HUES64 (cell line): ENCODE results near the gene ZNF579.
A peak's percentile ranks its signal among the peaks of the same experiment; 100 is the strongest.

ENCODE experiments used
- H3K27ac ChIP-seq: 2 replicates; pipeline ENCODE4 v1.7.0; 2013; ENCODE audit warnings: low read depth, low read length, inconsistent platforms
- H3K27me3 ChIP-seq: 2 replicates; pipeline ENCODE4 v1.6.1; 2013; ENCODE audit warnings: mild to moderate bottlenecking, low read length; ENCODE audit not compliant: insufficient read depth
- H3K36me3 ChIP-seq: 2 replicates; pipeline ENCODE4 v1.6.1; 2013; ENCODE audit warnings: mild to moderate bottlenecking, low read length; ENCODE audit not compliant: insufficient read depth
- H3K4me1 ChIP-seq: 2 replicates; pipeline ENCODE4 v1.6.1; 2013; ENCODE audit warnings: mild to moderate bottlenecking, low read length, moderate library complexity; ENCODE audit not compliant: insufficient read depth
- H3K4me3 ChIP-seq: 2 replicates; pipeline ENCODE4 v1.5.1; 2013; ENCODE audit warnings: mild to moderate bottlenecking, low read length, moderate library complexity
- H3K9ac ChIP-seq: 2 replicates; pipeline ENCODE4 v1.6.1; 2013; ENCODE audit warnings: mild to moderate bottlenecking, low read depth, low read length
- H3K9me3 ChIP-seq: 2 replicates; pipeline ENCODE4 v1.6.1; 2013; ENCODE audit warnings: low read depth, low read length; ENCODE audit not compliant: insufficient read depth
- WGBS: fragments of 150-250, 120-280 bp; methylation state at CpG from one replicate; pipeline ENCODE4 v1.1.7; 2013; ENCODE audit warnings: missing lambda C conversion rate; 5-methylcytosine and 5-hydroxymethylcytosine counted together

Gene ZNF579

GRCh38 chr19:55554741-55555152 lies 25.9 kb downstream of the ZNF579 start:
- Histone ChIP-seq H3K4me1 (peaks cover 30% of the 10 kb centered on the region), H3K4me3 (no peak overlapping the region), H3K9me3 (no peaks in the 10 kb centered on the region), H3K27me3 (no peaks in the 10 kb centered on the region), H3K27ac (no peak overlapping the region), H3K36me3 (no peaks in the 10 kb centered on the region), H3K9ac (no peak overlapping the region)
- WGBS = 81% methylated on average over 8 of the region's 8 CpGs

GRCh38 chr19:55554302-55554701 lies 26.3 kb downstream of the ZNF579 start:
- Histone ChIP-seq H3K9ac (no peak overlapping the region), H3K4me3 (no peak overlapping the region), H3K4me1 (peaks cover 30% of the 10 kb centered on the region), H3K36me3 (no peaks in the 10 kb centered on the region), H3K27me3 (no peaks in the 10 kb centered on the region), H3K27ac (no peak overlapping the region), H3K9me3 (no peaks in the 10 kb centered on the region)
- 94% methylated on average over 9 of the region's 9 CpGs for WGBS

GRCh38 chr19:55553217-55554182 lies 27.1 kb downstream of the ZNF579 start:
- Histone ChIP-seq H3K9ac (no peak overlapping the region), H3K36me3 (no peaks in the 10 kb centered on the region)
- WGBS = 51% methylated on average over 13 of the region's 13 CpGs

GRCh38 chr19:55552620-55553019 lies 28.0 kb downstream of the ZNF579 start:
- Histone ChIP-seq H3K27me3 (no peaks in the 10 kb centered on the region), H3K4me1 (peaks cover 31% of the 10 kb centered on the region), H3K36me3 (no peaks in the 10 kb centered on the region), H3K9ac (no peak overlapping the region), H3K4me3 (no peak overlapping the region), H3K27ac (no peak overlapping the region), H3K9me3 (no peaks in the 10 kb centered on the region)
- 36% methylated on average over 13 of the region's 13 CpGs for WGBS

More at GRCh38 chr19:55553217-55554182, 27.1 kb downstream of the ZNF579 start:
- Histone ChIP-seq H3K27ac (no peak overlapping the region), H3K4me1 (peaks cover 30% of the 10 kb centered on the region), H3K9me3 (no peaks in the 10 kb centered on the region), H3K4me3 (no peak overlapping the region), H3K27me3 (no peaks in the 10 kb centered on the region)

GRCh38 chr19:55552206-55552605 lies 28.4 kb downstream of the ZNF579 start:
- H3K4me1 ChIP-seq = peaks cover 35% of the 10 kb centered on the region

GRCh38 chr19:55550321-55550650 lies 30.4 kb downstream of the ZNF579 start:
- Histone ChIP-seq H3K36me3 (no peaks in the 10 kb centered on the region), H3K27me3 (no peaks in the 10 kb centered on the region), H3K9me3 (no peaks in the 10 kb centered on the region), H3K4me1 (peaks cover 50% of the 10 kb centered on the region), H3K9ac (peak overlapping the region; percentile 73), H3K4me3 (peak overlapping the region; percentile 62), H3K27ac (peak overlapping the region; percentile 87)
- 5% methylated on average over 5 of the region's 7 CpGs for WGBS

More at GRCh38 chr19:55552206-55552605, 28.4 kb downstream of the ZNF579 start:
- H3K9ac ChIP-seq = no peak overlapping the region
- H3K27me3 ChIP-seq = no peaks in the 10 kb centered on the region
- no peak overlapping the region for H3K27ac ChIP-seq
- H3K4me3 ChIP-seq = no peak overlapping the region
- no peaks in the 10 kb centered on the region for H3K9me3 ChIP-seq
- 71% methylated on average over 5 of the region's 5 CpGs for WGBS
- H3K36me3 ChIP-seq = no peaks in the 10 kb centered on the region

GRCh38 chr19:55549500-55550320 lies 30.9 kb downstream of the ZNF579 start:
- H3K27me3 ChIP-seq = no peaks in the 10 kb centered on the region
- peak overlapping the region; percentile 62 for H3K4me3 ChIP-seq
- H3K9me3 ChIP-seq = no peaks in the 10 kb centered on the region
- H3K27ac ChIP-seq = peak overlapping the region; percentile 87
- H3K9ac ChIP-seq = peak overlapping the region; percentile 73
- WGBS = 11% methylated on average over 30 of the region's 36 CpGs
- peaks cover 46% of the 10 kb centered on the region for H3K4me1 ChIP-seq
- no peaks in the 10 kb centered on the region for H3K36me3 ChIP-seq

GRCh38 chr19:55546822-55547614 lies 33.6 kb downstream of the ZNF579 start:
- Histone ChIP-seq H3K27me3 (no peaks in the 10 kb centered on the region; the same call in 1 of the 2 replicates), H3K36me3 (no peaks in the 10 kb centered on the region), H3K9ac (no peak overlapping the region), H3K4me3 (no peak overlapping the region), H3K4me1 (peaks cover 29% of the 10 kb centered on the region; the same call in 1 of the 2 replicates), H3K27ac (no peak overlapping the region), H3K9me3 (no peaks in the 10 kb centered on the region)
- 79% methylated on average over 17 of the region's 17 CpGs for WGBS

GRCh38 chr19:55546011-55546410 lies 34.6 kb downstream of the ZNF579 start:
- H3K4me1 ChIP-seq = peaks cover 29% of the 10 kb centered on the region; the same call in 1 of the 2 replicates
- peak overlapping the region; percentile 21; the same call in 1 of the 2 replicates for H3K9ac ChIP-seq
- H3K4me3 ChIP-seq = no peak overlapping the region
- H3K36me3 ChIP-seq = no peaks in the 10 kb centered on the region
- no peak overlapping the region for H3K27ac ChIP-seq
- H3K9me3 ChIP-seq = no peaks in the 10 kb centered on the region
- WGBS = 77% methylated on average over 10 of the region's 11 CpGs
- no peaks in the 10 kb centered on the region; the same call in 1 of the 2 replicates for H3K27me3 ChIP-seq

- Histone ChIP-seq H3K4me1 (peaks cover 25% of the 10 kb centered on the region; the same call in 1 of the 2 replicates), H3K9ac (peak within 1 kb of the TSS; percentile 21; the same call in 1 of the 2 replicates), H3K36me3 (no peaks in the 10 kb centered on the region), H3K9me3 (no peaks in the 10 kb centered on the region), H3K4me3 (no peak within 1 kb of the TSS), H3K27ac (no peak within 1 kb of the TSS), H3K27me3 (no peaks in the 10 kb centered on the region; the same call in 1 of the 2 replicates)
- WGBS = 88% methylated on average over 10 of the region's 10 CpGs
Observed at GRCh38 chr19:55545443-55545842, 35.2 kb downstream of the ZNF579 start, which contains the start of gene SBK3. TSS of gene SBK3 (minus strand) at chr19:55545543. CDS start at chr19:55545543, 0 bp downstream.
